Dedifferentiated amniotic fluid mesenchymal stem cell (primary cell): Measurements from ENCODE around the gene TMEM87B.

Experiments
- DNase-seq: peaks from one replicate; pipeline ENCODE4 v3.0.0-alpha.2; 2016; ENCODE audit errors: extremely low spot score

TMEM87B gene

DNA sequence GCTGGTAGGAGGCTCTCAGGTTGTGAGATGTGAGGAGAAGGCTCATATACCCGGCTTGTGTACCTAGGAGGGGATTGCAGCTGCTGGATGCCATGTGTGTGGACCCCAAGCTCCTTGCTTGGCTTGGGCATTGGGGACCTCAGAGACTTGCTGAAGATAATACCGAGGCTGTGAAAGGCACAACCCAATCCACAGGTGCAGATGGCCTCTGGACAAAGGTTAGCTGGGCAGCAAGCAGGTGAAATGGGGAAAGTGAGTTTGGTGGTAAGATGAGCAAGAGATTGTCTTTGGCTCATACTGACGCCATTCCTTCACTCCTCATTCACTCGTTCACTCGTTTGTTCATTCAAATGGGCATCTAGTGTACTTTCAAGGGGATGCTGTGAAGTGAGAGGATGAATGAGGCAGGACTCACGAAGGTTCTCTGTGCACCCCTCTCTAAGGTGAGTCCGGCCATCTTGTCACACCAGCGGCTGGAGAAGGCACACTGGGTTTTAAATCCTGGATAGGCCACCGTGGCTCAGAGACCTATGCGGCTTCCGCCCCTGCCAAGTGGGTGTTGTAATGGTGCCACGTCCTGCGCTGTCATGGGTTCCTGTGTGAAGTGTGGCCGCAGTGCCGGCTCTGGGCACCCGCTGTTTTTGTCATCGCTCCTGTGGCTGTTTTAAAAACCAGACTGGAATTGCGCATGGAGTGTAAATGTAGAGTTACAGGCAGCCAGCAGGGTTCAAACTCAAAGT lies 96.8 kb downstream of the TMEM87B start:
- DNase-seq = no peak

DNA sequence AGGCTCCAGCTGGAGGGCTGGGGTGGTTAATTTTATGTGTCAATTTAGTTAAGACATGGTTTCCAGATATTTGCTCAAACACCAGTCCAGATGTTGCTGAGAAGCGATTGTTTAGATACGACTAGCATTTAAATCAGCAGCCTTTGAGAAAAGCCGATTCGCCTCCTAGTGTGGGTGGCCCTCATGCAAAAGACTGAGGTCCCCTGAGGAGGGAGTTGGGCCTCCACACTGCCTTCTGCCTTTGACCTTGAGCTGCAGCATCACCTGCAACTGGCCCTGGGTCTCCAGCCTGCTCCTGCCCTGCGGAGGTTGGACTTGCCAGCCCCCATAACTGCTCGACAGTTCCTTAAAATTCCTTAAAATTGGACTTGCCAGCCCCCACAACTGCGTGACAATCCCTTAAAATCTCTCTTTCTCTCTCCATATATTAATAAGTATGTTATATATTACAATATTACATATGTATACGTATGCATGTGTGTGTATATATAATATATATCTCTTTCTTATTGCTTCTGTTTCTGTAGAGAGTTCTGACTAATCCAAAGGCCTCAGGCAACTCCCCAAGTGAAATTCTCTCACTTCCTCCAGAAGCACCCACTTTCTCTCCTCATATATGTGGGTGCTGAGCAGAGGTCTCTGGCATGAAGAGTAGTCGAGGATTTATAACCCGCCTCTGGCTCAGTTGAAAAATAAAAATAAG lies 97.6 kb downstream of the TMEM87B start:
- no peak for DNase-seq

- no peak for DNase-seq
Observed at GRCh38 chr2:112153179-112153490, 98.1 kb downstream of the TMEM87B start.

DNA sequence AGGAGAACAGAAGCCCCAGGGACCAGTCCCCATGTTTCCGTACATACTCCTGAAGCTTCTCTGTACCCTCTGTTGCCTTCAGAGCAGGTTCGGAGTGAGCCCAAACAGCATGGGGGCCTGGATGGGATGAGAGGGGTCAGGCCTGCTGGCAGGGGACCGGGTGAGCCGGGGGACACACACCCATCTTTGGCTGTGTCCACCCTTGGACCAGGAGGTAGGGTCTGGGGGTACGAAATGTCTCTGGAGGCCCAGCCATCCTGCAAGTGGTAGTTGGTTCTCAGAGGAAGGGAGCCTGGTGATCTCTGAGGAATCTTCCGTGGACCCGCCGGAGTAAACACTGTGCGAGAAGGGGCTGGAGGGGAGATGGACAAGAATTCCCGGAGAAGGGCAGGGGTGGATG lies 98.4 kb downstream of the TMEM87B start:
- no peak for DNase-seq

DNA sequence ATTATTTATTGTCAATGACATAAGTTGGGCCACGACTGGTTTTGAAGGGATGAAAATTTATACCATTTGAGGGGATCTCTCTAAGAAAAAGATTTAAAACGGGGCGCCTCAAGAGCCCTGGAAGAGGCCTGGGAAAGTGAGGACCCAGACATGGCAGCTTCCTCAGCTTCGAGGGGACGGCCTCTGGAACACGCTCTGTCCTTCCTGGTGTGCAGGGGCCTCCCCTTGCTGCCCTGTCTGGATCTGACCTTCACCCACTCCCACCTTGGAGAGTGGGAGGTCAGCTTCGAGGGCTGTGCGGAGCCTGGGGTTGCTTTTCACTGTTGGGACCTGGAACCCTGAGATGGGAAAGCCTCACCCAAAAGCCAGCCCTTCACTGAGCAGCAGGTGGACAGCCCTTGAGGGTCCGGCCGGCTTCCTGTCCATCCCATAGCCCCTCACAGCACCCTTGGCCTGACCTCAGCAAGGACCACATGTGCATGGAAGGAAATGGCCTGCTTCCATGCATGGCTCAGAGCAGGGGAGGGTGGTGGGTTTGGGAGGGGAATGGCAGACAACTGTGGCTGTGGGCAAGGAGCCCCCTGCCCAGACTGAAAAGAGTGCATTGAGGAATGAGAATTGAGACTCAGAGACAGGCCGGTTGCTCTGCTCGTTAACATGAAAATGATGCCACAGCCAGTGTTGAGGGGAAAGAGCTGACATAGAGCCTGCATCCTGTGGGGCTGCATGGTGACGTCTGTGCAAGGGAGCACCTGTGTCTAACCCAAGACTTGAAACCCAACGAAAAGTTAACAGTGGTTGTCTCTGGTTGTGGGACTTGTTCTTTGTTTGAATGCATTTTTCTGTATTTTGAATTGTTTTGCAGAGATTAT lies 99.4 kb downstream of the TMEM87B start:
- no peak for DNase-seq

GRCh38 chr2:112155331-112156151 lies 100.5 kb downstream of the TMEM87B start:
- DNase-seq = no peak

- DNase-seq = no peak
Observed at GRCh38 chr2:112156152-112156986, 101.3 kb downstream of the TMEM87B start.

DNA sequence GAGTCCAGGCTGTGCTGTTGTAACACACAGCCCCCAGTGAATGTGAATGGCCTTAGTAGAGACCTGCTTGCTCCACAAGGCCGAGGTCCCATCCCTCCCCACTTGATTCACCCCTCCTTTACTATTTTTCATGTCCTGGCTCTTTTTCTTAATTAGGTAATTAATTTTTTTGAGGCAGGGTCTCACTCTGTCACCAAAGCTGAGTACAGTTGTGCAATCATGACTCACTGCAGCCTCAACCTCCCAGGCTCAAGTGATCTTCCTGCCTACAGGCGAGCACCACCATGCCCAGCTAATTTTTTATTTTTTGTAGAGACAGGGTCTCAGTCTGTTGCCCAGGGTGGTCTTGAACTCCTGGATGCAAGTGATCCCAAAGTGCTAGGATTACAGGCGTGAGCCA lies 102.4 kb downstream of the TMEM87B start:
- no peak for DNase-seq

DNA sequence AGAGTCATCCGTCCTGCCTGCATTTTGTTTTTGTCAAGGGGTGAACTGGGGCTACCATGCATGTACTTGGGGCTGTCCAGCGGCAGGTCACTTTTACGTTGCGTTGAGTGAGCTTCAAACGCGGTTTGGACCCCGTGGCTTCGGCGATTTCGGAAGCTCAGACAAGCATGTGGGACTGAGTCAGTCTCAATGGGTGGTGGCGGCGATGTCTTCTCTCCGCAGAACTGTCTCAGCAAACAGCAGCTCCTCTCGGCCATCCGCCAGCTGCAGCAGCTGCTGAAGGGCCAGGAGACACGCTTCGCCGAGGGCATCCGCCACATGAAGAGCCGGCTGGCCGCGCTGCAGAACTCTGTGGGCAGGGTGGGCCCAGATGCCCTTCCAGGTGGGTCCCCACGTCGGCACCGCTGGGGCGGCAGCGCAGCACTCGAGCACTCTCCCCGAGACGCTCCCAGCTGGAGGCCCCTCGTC lies 104.4 kb downstream of the TMEM87B start:
- DNase-seq = no peak

- DNase-seq = no peak
Observed at GRCh38 chr2:112160283-112161250, 105.5 kb downstream of the TMEM87B start.

DNA sequence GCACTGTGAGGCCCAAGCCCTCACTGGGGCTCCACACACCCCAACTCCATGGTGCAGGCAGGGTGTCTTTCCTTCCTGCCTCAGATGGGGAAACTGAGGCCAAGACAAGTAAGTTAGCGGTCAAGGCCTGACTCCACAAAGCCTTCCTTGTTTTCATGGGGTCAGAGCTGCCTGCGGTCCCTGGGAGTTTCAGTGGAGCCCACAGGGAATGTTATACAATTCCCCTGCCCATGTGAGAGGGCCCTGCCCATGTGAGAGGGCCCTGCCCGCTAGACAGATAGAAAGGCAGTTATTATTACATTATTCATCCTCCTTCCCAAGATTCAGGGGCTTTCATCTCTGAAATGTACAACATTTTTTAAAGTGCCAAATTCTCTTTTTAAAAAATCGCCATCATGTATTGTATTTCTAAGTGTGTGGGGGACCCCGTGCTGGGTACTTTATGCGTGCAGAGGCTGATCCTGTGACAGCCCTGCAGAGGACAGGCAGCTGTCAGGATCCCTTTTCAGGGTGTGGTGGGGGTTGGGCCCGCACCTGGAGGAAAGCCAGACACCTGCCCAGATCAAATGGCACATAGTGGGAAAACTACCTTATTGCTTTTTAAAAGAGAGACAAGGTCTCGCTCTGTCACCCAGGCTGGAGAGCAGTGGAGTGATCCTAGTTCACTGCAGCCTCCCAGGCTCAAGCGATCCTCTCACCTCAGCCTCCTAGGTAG lies 106.5 kb downstream of the TMEM87B start:
- no peak for DNase-seq

- no peak for DNase-seq
Observed at GRCh38 chr2:112162341-112162740, 107.3 kb downstream of the TMEM87B start.

DNA sequence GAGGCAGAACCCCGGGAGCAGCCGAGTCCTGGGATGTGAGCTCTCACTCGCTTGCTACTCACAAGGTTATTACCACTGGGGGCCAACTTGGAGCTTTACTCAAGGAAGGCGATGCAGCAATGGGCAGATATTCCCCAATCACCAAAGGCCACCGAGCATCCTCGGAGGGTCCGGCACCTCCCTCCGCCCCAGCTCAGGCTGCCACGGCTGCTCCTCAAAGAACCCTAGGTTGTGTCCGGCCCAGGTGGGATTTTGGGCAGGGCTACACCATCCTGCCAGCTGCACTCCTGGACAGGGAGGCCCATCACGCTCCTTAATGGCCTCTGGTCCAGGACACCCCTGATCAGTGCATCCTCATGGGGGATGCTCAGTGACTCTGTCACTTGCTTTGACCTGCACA lies 107.9 kb downstream of the TMEM87B start:
- DNase-seq = no peak

- no peak for DNase-seq
Observed at GRCh38 chr2:112163541-112163981, 108.5 kb downstream of the TMEM87B start.

DNA sequence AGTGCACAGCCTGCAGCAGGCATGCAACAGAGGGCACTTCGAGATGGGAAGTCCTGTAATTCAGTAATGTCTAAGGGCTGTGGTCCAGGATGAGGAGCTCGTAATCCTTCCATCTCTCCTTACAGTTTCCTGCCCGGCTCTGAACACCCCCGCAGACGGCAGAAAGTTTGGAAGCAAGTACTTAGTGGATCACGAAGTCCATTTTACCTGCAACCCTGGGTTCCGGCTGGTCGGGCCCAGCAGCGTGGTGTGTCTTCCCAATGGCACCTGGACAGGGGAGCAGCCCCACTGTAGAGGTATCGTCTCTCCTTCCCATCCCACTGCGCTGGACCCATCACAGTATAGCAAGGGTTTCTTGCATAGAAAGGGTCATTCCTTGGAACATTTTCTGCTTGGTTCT lies 109.8 kb downstream of the TMEM87B start:
- no peak for DNase-seq

DNA sequence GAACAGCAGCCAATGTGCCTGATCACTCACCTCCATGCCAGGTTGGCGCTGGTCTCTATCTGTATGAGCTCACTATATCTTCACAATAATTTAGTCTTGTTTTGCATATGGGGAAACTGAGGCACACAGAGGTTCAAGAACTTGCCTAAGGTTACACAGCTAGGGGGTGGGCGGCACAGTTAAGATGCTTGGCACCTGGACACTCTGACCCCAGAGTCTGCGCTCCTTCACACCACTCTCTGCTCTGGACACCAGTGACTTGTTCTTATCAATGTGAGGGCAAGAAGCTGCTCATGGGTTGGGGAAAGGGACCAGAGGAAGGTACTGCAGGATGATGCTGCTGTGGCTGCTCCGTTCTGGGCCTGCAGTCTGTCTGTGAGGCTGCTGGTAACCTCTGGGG lies 110.2 kb downstream of the TMEM87B start:
- DNase-seq = no peak

DNA sequence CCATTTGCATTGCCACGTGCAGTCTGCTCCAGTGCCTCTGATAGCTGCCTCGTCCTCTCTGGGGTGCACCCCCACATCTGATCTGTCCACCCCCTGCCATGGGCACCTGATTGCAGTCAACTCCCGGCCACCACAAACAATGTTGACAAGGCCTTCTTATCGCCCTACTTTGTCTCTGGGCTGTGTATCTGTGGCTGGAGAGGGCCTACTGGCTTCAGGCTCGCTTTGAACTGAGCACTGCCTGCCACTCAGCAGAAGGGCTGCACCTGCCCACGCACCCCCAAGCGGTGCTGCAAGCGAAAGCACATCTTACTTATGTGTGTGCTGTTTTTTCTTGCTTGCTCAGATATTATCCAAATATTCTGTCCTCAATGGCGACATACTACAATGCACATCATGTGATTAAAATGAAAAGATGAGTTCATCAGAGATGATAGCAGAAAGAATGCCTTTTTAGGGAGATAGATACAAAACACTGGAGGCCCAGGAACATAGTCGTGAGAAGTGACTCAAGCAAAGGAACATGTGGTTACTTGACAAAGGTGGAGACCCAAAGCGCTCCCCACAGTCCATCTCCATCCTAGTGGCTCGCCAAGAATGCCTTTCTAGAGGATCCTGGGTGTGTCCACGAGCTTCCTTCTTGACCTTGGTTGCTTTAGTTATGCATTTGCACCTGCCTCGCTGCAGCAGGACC lies 111.9 kb downstream of the TMEM87B start:
- DNase-seq = no peak

DNA sequence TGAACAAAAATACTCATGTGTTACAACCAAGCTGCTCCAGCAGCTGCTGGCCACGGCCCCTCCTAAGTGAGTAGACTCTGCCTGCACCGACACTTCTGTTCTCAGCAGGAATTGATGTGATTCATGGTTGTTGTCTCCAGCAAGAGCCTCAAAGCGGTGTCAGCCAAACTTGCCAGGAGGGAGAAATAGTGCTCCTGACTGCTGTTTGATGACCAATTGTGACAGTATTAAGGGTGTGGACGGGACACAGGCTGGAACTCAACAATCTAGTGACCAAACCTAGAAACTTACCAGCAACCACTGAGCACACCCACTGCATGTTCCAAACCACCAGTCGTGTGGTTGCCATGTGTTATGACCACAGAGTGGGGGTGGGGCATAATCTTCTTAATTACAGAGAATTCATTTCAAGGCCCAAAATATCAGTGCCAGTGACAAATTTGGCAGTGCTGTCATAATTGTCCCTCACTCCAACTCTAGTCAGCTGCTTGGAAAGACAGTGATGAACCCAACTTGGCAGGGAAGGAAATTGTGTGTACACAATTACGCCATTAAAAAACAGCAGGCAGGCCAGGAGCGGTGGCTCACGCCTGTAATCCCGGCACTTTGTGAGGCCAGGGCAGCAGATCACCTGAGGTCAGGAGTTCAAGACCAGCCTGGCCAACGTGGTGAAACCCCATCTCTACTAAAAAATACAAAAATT lies 113.5 kb downstream of the TMEM87B start:
- no peak for DNase-seq
